ENCODE measurements around the gene PLCXD3. TPM values are rescaled to one million over a fixed set of nuclear protein-coding genes. Genes with fewer than 3 reads are reported as not detected.

Gene PLCXD3, protein sequence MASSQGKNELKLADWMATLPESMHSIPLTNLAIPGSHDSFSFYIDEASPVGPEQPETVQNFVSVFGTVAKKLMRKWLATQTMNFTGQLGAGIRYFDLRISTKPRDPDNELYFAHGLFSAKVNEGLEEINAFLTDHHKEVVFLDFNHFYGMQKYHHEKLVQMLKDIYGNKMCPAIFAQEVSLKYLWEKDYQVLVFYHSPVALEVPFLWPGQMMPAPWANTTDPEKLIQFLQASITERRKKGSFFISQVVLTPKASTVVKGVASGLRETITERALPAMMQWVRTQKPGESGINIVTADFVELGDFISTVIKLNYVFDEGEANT
- total RNA-seq (not detected), polyA plus RNA-seq (not detected)

GRCh38 chr5:41510176-41510831 lies at the start of gene PLCXD3:
Gene PLCXD3 (minus strand): TSS chr5:41510601. CDS start chr5:41510526, 75 bp downstream.
- no peaks in the 10 kb centered on the region for H3K9me3 ChIP-seq (ENCODE audit: control insufficient read depth in 1 of 2, low read length in 2 of 2)
- DNase-seq: no peak
- no peaks in the 10 kb centered on the region for H3K27me3 ChIP-seq (ENCODE audit: insufficient read depth, low read length)
- no peaks in the 10 kb centered on the region for H3K36me3 Mint-ChIP-seq
- H3K4me1 Mint-ChIP-seq: peaks cover 0 to 2% (median 0%) of the 10 kb centered on the region in 4 donors
- H3K4me3 Mint-ChIP-seq: peak within 1 kb of the TSS in 1 of 8 donors; percentile 17
- POLR2A ChIA-PET (ENCODE audit: partially characterized antibody): no interaction called here
- H3K36me3 ChIP-seq (ENCODE audit: insufficient read depth, low read length): no peaks in the 10 kb centered on the region
- peaks cover 8 to 22% of the 10 kb centered on the region in 2 donors for H3K27me3 Mint-ChIP-seq
- H3K27ac ChIP-seq (ENCODE audit: low read depth, low read length): no peak within 1 kb of the TSS
- peak within 1 kb of the TSS in 1 of 7 donors; percentile 26 for H3K27ac Mint-ChIP-seq
- intact Hi-C loops (cut with micrococcal nuclease): no loop called here
- CTCF ChIA-PET (ENCODE audit: partially characterized antibody): no interaction called here
- H3K9me3 Mint-ChIP-seq: peaks cover 0 to 14% (median 1%) of the 10 kb centered on the region in 8 donors
- no peaks in the 10 kb centered on the region for H3K4me1 ChIP-seq (ENCODE audit: insufficient read depth, low read length)
- H3K4me3 ChIP-seq (ENCODE audit: low read length in 2 of 2): no peak within 1 kb of the TSS

DNA sequence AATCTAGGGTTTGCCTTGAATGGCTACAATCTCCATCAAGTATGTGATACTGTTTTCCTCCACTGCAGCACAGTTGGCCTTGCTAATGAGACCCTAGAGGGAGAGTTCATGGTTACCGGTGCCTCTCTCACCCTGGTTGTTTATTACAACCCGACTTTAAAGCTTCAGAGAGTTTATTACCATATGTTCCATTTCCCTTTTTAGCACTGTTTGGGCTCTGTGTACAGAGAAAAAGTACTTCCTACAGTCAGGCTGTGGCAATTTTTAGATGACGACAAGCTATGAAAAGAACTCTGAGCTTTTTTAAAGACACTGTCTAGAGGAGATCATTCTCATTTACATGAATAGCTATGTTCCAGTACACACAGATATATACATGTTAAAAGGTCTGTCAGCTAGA lies 48.8 kb upstream of the PLCXD3 start:
- Mint-ChIP-seq H3K36me3 (no peaks in the 10 kb centered on the region), H3K9me3 (peaks cover 0 to 7% (median 4%) of the 10 kb centered on the region in 8 donors), H3K27me3 (no peaks in the 10 kb centered on the region), H3K4me1 (no peaks in the 10 kb centered on the region), H3K27ac (no peak overlapping the region), H3K4me3 (no peak overlapping the region)
- Histone ChIP-seq H3K27ac (ENCODE audit: low read depth, low read length) (no peak overlapping the region), H3K4me3 (ENCODE audit: low read length in 2 of 2) (no peak overlapping the region), H3K4me1 (ENCODE audit: insufficient read depth, low read length) (no peaks in the 10 kb centered on the region), H3K9me3 (ENCODE audit: control insufficient read depth in 1 of 2, low read length in 2 of 2) (no peaks in the 10 kb centered on the region), H3K27me3 (ENCODE audit: insufficient read depth, low read length) (no peaks in the 10 kb centered on the region), H3K36me3 (ENCODE audit: insufficient read depth, low read length) (no peaks in the 10 kb centered on the region)
- POLR2A ChIA-PET (ENCODE audit: partially characterized antibody): no interaction called here
- intact Hi-C loops (cut with micrococcal nuclease): no loop called here
- DNase-seq: no peak
- CTCF ChIA-PET (ENCODE audit: partially characterized antibody): no interaction called here

DNA sequence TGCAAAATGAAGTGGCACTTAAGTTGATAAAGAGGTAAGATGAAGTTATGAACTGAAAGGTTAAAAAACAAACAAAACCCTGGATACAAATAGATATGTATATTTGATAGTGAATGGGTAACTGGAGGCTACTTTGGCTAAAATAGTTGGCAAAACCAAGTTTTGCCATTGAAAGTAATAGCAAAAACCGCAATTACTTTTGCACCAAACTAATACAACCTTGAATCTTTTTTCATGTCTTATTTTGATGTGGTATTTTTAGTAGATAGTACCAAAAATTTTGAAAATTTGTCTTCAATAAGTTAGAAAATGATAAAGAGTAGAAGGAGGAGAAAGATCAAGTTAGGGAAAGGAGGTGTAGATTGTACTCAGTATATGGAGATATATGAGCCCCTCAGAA lies 47.9 kb upstream of the PLCXD3 start:
- POLR2A ChIA-PET (ENCODE audit: partially characterized antibody): no interaction called here
- H3K27ac Mint-ChIP-seq: no peak overlapping the region

GRCh38 chr5:41547991-41548390 lies 37.6 kb upstream of the PLCXD3 start:
- CTCF ChIA-PET (ENCODE audit: partially characterized antibody): no interaction called here
- no peaks in the 10 kb centered on the region for H3K4me1 ChIP-seq (ENCODE audit: insufficient read depth, low read length)
- no peak overlapping the region for H3K4me3 ChIP-seq (ENCODE audit: low read length in 2 of 2)
- no peaks in the 10 kb centered on the region for H3K36me3 ChIP-seq (ENCODE audit: insufficient read depth, low read length)
- DNase-seq: no peak
- Mint-ChIP-seq H3K4me1 (no peaks in the 10 kb centered on the region), H3K36me3 (no peaks in the 10 kb centered on the region), H3K9me3 (peaks cover 0 to 15% (median 2%) of the 10 kb centered on the region in 8 donors), H3K4me3 (no peak overlapping the region), H3K27ac (no peak overlapping the region), H3K27me3 (no peaks in the 10 kb centered on the region)
- intact Hi-C loops (cut with micrococcal nuclease): no loop called here
- no peaks in the 10 kb centered on the region for H3K27me3 ChIP-seq (ENCODE audit: insufficient read depth, low read length)
- POLR2A ChIA-PET (ENCODE audit: partially characterized antibody): no interaction called here
- no peak overlapping the region for H3K27ac ChIP-seq (ENCODE audit: low read depth, low read length)
- H3K9me3 ChIP-seq (ENCODE audit: control insufficient read depth in 1 of 2, low read length in 2 of 2): no peaks in the 10 kb centered on the region

More for the DNA sequence above, 47.9 kb upstream of the PLCXD3 start:
- Mint-ChIP-seq H3K4me1 (no peaks in the 10 kb centered on the region), H3K36me3 (no peaks in the 10 kb centered on the region), H3K27me3 (no peaks in the 10 kb centered on the region), H3K9me3 (peaks cover 0 to 4% (median 0%) of the 10 kb centered on the region in 8 donors), H3K4me3 (no peak overlapping the region)
- no peak for DNase-seq
- CTCF ChIA-PET (ENCODE audit: partially characterized antibody): no interaction called here
- Histone ChIP-seq H3K9me3 (ENCODE audit: control insufficient read depth in 1 of 2, low read length in 2 of 2) (no peaks in the 10 kb centered on the region), H3K4me1 (ENCODE audit: insufficient read depth, low read length) (no peaks in the 10 kb centered on the region), H3K4me3 (ENCODE audit: low read length in 2 of 2) (no peak overlapping the region), H3K27me3 (ENCODE audit: insufficient read depth, low read length) (no peaks in the 10 kb centered on the region), H3K27ac (ENCODE audit: low read depth, low read length) (no peak overlapping the region), H3K36me3 (ENCODE audit: insufficient read depth, low read length) (no peaks in the 10 kb centered on the region)
- intact Hi-C loops (cut with micrococcal nuclease): no loop called here

DNA sequence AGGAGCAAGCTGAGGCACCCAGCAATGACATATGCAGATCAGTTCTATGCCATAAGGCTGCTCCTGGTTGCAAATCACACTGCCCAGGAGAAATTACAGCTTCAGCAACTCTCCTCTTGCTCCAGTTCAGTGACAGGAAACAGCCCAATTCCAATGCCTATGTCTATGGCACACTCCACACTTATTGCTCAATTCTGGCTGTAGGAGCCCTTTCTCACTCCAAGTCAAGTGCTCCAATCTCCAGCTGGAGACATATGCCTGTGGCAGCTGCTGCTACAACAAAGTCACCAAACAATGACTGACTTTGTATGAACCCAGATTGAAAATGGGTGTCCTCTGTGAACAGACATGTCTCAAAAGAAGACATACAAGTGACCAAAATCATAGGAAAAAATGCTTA lies 31.8 kb upstream of the PLCXD3 start:
- H3K9me3 Mint-ChIP-seq: peaks cover 0 to 14% (median 4%) of the 10 kb centered on the region in 8 donors
- no peaks in the 10 kb centered on the region for H3K36me3 ChIP-seq (ENCODE audit: insufficient read depth, low read length)
- H3K27me3 Mint-ChIP-seq: no peaks in the 10 kb centered on the region
- no peak for DNase-seq
- CTCF ChIA-PET (ENCODE audit: partially characterized antibody): no interaction called here
- no peak overlapping the region for H3K4me3 Mint-ChIP-seq
- H3K4me1 Mint-ChIP-seq: no peaks in the 10 kb centered on the region
- H3K27ac Mint-ChIP-seq: no peak overlapping the region
- H3K9me3 ChIP-seq (ENCODE audit: control insufficient read depth in 1 of 2, low read length in 2 of 2): no peaks in the 10 kb centered on the region
- no peaks in the 10 kb centered on the region for H3K36me3 Mint-ChIP-seq
- intact Hi-C loops (cut with micrococcal nuclease): no loop called here
- no peaks in the 10 kb centered on the region for H3K27me3 ChIP-seq (ENCODE audit: insufficient read depth, low read length)
- H3K4me1 ChIP-seq (ENCODE audit: insufficient read depth, low read length): no peaks in the 10 kb centered on the region
- no peak overlapping the region for H3K4me3 ChIP-seq (ENCODE audit: low read length in 2 of 2)
- POLR2A ChIA-PET (ENCODE audit: partially characterized antibody): no interaction called here
- no peak overlapping the region for H3K27ac ChIP-seq (ENCODE audit: low read depth, low read length)

GRCh38 chr5:41539454-41539853 lies 29.1 kb upstream of the PLCXD3 start:
- Histone ChIP-seq H3K4me1 (ENCODE audit: insufficient read depth, low read length) (no peaks in the 10 kb centered on the region), H3K4me3 (ENCODE audit: low read length in 2 of 2) (no peak overlapping the region), H3K36me3 (ENCODE audit: insufficient read depth, low read length) (no peaks in the 10 kb centered on the region), H3K9me3 (ENCODE audit: control insufficient read depth in 1 of 2, low read length in 2 of 2) (no peaks in the 10 kb centered on the region), H3K27ac (ENCODE audit: low read depth, low read length) (no peak overlapping the region), H3K27me3 (ENCODE audit: insufficient read depth, low read length) (no peaks in the 10 kb centered on the region)
- no peak overlapping the region for H3K27ac Mint-ChIP-seq
- H3K36me3 Mint-ChIP-seq: no peaks in the 10 kb centered on the region
- H3K4me3 Mint-ChIP-seq: no peak overlapping the region
- ChIA-PET CTCF (ENCODE audit: partially characterized antibody) (no interaction called here), POLR2A (ENCODE audit: partially characterized antibody) (no interaction called here)
- H3K27me3 Mint-ChIP-seq: no peaks in the 10 kb centered on the region
- DNase-seq: no peak
- H3K4me1 Mint-ChIP-seq: no peaks in the 10 kb centered on the region
- H3K9me3 Mint-ChIP-seq: peaks cover 1 to 25% (median 5%) of the 10 kb centered on the region in 8 donors
- intact Hi-C loops (cut with micrococcal nuclease): no loop called here

DNA sequence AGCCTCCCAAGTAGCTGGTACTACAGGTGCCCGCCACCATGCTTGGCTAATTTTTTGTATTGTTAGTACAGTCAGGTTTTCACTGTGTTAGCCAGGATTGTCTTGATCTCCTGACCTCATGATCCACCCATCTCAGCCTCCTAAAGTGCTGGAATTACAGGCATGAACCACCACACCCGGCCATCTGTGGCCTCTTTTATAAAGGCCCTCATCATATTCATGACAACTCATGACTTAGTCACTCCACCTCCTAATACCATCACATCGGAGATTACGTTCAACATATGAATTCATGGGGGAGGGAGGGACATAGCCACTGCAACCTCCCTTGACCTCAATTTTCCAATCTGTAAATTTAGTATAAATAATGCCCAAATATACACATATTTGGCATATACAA lies 27.2 kb upstream of the PLCXD3 start:
- no peak overlapping the region for H3K27ac ChIP-seq (ENCODE audit: low read depth, low read length)
- no peak for DNase-seq
- H3K36me3 Mint-ChIP-seq: no peaks in the 10 kb centered on the region
- H3K36me3 ChIP-seq (ENCODE audit: insufficient read depth, low read length): no peaks in the 10 kb centered on the region
- intact Hi-C loops (cut with micrococcal nuclease): no loop called here
- no peaks in the 10 kb centered on the region for H3K27me3 ChIP-seq (ENCODE audit: insufficient read depth, low read length)
- H3K27ac Mint-ChIP-seq: no peak overlapping the region
- no peaks in the 10 kb centered on the region for H3K27me3 Mint-ChIP-seq
- H3K4me3 Mint-ChIP-seq: no peak overlapping the region
- POLR2A ChIA-PET (ENCODE audit: partially characterized antibody): no interaction called here
- H3K4me1 ChIP-seq (ENCODE audit: insufficient read depth, low read length): no peaks in the 10 kb centered on the region
- H3K4me3 ChIP-seq (ENCODE audit: low read length in 2 of 2): no peak overlapping the region
- peaks cover 1 to 26% (median 5%) of the 10 kb centered on the region in 8 donors for H3K9me3 Mint-ChIP-seq
- no peaks in the 10 kb centered on the region for H3K9me3 ChIP-seq (ENCODE audit: control insufficient read depth in 1 of 2, low read length in 2 of 2)
- no peaks in the 10 kb centered on the region for H3K4me1 Mint-ChIP-seq
- CTCF ChIA-PET (ENCODE audit: partially characterized antibody): interaction anchor here (0.6 kb wide), 1 partner anchor 602 kb away, joined by 3 read pairs; no protein-coding TSS in a partner anchor

Measured in CD4-positive, alpha-beta memory T cell (primary cell).